Breast epithelium (tissue), 4 donors: ENCODE measurements around the gene CHDH. TPM values are rescaled to one million over a fixed set of nuclear protein-coding genes. Genes with fewer than 3 reads are reported as not detected.

ENCODE experiments used
- DNase-seq, 2 donors: peaks; one replicate each; pipeline ENCODE4 v3.0.0-alpha.2; 2019; ENCODE audit warnings: low spot score in 2 of 2
- H3K27ac ChIP-seq, 2 donors: fragments of 200-600 bp; sonication (generic) in 1 of 2; one replicate each; pipeline ENCODE4 v1.5.1; 2016 to 2019; ENCODE audit warnings: mild to moderate bottlenecking in 1 of 2
- H3K27me3 ChIP-seq, 2 donors: fragments of 200-600 bp; sonication (generic) in 1 of 2; one replicate each; pipeline versions ENCODE4 v1.5.1 to v1.6.0; 2017 to 2019; ENCODE audit warnings: control low read depth in 1 of 2, mild to moderate bottlenecking in 1 of 2
- H3K36me3 ChIP-seq: fragments of 200-600 bp; one replicate; pipeline ENCODE4 v1.5.1; 2019
- H3K4me1 ChIP-seq, 2 donors: fragments of 200-600 bp; sonication (generic); one replicate each; pipeline ENCODE4 v1.5.1; 2016 to 2019; ENCODE audit warnings: control low read depth in 1 of 2
- H3K4me3 ChIP-seq, 3 donors: fragments of 200-600 bp; sonication (generic); 1 replicate in 2 of 3; 2 replicates in 1 of 3; pipeline ENCODE4 v1.5.1; 2016 to 2019; ENCODE audit warnings: mild to moderate bottlenecking in 3 of 3, moderate library complexity in 2 of 3
- H3K9me3 ChIP-seq, 2 donors: fragments of 200-600 bp; sonication (generic) in 1 of 2; one replicate each; pipeline ENCODE4 v1.5.1; 2016 to 2019; ENCODE audit warnings: control low read depth in 1 of 2
- POLR2A ChIP-seq: fragments of 450-650 bp; IDR thresholded peaks from one replicate; pipeline ENCODE4 v1.6.1; 2016; ENCODE audit warnings: antibody characterized with exemption, mild to moderate bottlenecking, moderate library complexity
- POLR2AphosphoS5 ChIP-seq, 3 donors: sonication (generic); formaldehyde crosslinking; IDR thresholded peaks; one replicate each; pipeline ENCODE4 v1.6.1; 2017; ENCODE audit warnings: antibody characterized with exemption in 3 of 3
- intact Hi-C: fragments of 100-400 bp; cut with DNase I; formaldehyde crosslinking; loops from one replicate; pipeline ENCODE4 v1.15.1; 2023; ENCODE audit warnings: low total_unique reads
- total RNA-seq, 3 donors: library from RNA; depleted of rRNA; stranded (reverse); fragments of >200 nt; gene quantifications; one replicate each; pipeline ENCODE4 v1.1.0, GENCODE V29; 2016
- TF ChIP-seq, protein P1 (sequence below), 3 donors: fragments of 450-650 bp; IDR thresholded peaks; one replicate each; pipeline ENCODE4 v1.5.1; 2016 to 2017; ENCODE audit warnings: antibody characterized with exemption in 3 of 3, mild to moderate bottlenecking in 3 of 3, moderate library complexity in 3 of 3

Gene CHDH
- total RNA-seq, 3 donors from 2014 or later: 2.9 to 67.0 (median 27.9) TPM

DNA sequence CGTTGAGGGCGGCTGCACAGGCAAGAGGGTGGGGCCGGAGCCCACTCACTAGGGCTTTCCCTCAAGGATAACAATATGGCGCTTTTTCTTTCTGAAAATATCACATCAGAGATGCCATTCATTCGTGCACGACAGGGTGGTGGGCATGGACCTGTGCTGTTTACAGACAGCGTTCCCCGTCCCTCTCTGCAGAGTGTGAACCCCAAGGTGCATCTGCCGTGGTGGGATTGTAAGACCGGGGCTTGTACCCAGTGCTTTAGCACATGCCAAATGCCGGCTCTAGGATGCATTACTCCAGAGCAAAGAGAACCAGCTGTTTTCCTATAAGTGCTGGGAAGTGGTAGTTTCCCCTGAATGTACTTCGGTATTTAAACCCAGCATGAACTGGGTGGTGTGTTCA is 37.0 kb downstream of the CHDH start:
- no peaks in the 10 kb centered on the region for H3K27me3 ChIP-seq
- no peak for TF ChIP-seq POLR2A
- TF ChIP-seq POLR2AphosphoS5 (IDR thresholded peaks at IDR 0.05): no peak
- TF ChIP-seq, protein P1, sequence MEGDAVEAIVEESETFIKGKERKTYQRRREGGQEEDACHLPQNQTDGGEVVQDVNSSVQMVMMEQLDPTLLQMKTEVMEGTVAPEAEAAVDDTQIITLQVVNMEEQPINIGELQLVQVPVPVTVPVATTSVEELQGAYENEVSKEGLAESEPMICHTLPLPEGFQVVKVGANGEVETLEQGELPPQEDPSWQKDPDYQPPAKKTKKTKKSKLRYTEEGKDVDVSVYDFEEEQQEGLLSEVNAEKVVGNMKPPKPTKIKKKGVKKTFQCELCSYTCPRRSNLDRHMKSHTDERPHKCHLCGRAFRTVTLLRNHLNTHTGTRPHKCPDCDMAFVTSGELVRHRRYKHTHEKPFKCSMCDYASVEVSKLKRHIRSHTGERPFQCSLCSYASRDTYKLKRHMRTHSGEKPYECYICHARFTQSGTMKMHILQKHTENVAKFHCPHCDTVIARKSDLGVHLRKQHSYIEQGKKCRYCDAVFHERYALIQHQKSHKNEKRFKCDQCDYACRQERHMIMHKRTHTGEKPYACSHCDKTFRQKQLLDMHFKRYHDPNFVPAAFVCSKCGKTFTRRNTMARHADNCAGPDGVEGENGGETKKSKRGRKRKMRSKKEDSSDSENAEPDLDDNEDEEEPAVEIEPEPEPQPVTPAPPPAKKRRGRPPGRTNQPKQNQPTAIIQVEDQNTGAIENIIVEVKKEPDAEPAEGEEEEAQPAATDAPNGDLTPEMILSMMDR (IDR thresholded peaks at IDR 0.05): no peak

DNA sequence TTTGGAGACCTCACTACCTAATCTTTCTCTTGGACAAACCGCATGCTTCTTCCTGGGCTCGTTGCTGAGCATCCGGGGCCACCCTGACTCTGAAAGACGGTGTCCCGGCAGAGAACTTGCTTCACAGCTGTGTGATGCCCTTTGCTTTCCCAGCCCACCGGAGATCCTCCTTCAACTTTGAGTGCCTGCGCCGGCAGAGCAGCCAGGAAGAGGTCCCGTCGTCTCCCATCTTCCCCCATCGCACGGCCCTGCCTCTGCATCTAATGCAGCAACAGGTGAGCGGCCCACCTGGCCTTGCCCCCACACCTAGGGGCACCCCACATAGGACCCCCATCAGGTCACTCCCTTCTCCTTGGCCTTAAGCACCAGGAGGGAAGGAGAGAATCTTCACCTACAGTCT is 37.7 kb downstream of the CHDH start:
- intact Hi-C loops: no loop called here
- Histone ChIP-seq H3K4me3 (no peak overlapping the region), H3K27me3 (no peaks in the 10 kb centered on the region), H3K9me3 (no peaks in the 10 kb centered on the region), H3K27ac (no peak overlapping the region), H3K36me3 (no peaks in the 10 kb centered on the region), H3K4me1 (no peaks in the 10 kb centered on the region)
- no peak for DNase-seq
- TF ChIP-seq, protein P1 (IDR thresholded peaks at IDR 0.05): no peak
- no peak for TF ChIP-seq POLR2AphosphoS5 (IDR thresholded peaks at IDR 0.05)
- TF ChIP-seq POLR2A: no peak

More for the DNA sequence above, 37.0 kb downstream of the CHDH start:
- Histone ChIP-seq H3K9me3 (no peaks in the 10 kb centered on the region), H3K27ac (no peak overlapping the region), H3K4me3 (no peak overlapping the region), H3K36me3 (no peaks in the 10 kb centered on the region), H3K4me1 (no peaks in the 10 kb centered on the region)
- DNase-seq: no peak
- intact Hi-C loops: no loop called here

DNA sequence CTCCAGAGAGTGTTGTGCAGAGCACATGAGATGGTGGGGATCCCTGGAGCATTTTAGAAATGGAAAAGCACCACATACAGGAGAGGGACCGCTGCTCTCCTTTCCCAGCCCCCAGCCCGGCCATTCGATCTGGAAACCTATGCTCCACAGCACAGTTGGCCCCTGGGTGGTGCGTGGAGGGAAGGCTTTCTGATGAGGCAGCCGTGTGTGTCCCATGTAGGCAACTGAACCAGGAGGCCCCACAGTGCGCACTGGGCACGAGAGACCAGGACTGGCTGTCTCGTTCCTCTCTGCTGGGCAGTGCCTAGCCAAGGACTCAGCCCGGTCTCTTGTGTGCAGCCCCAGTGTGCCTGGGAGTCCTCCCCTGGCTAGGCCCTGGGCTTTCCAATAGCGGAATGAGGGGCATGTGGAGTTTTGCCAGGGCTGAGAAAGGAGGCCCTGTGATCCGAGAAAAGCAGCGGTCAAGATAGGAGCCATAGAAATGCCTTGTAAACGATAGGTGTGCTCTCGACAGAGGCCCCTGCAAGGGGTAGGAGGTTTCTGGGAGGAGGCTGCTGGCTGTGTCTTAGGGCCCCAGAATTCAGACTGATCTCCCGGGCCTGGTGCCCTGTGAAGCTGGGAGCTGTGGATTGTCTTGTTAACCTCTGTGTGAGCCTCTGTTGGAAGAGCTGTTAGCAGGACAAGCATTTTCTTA is 39.0 kb downstream of the CHDH start:
- intact Hi-C loops: no loop called here
- no peaks in the 10 kb centered on the region for H3K27me3 ChIP-seq
- no peak overlapping the region for H3K4me3 ChIP-seq
- no peaks in the 10 kb centered on the region for H3K4me1 ChIP-seq
- TF ChIP-seq POLR2A: no peak
- no peak for TF ChIP-seq POLR2AphosphoS5 (IDR thresholded peaks at IDR 0.05)
- TF ChIP-seq, protein P1 (IDR thresholded peaks at IDR 0.05): no peak
- no peaks in the 10 kb centered on the region for H3K9me3 ChIP-seq
- no peak overlapping the region for H3K27ac ChIP-seq
- DNase-seq: no peak
- H3K36me3 ChIP-seq: no peaks in the 10 kb centered on the region

- H3K9me3 ChIP-seq: no peaks in the 10 kb centered on the region
- no peaks in the 10 kb centered on the region for H3K27me3 ChIP-seq
- H3K36me3 ChIP-seq: no peaks in the 10 kb centered on the region
- DNase-seq: no peak
- H3K27ac ChIP-seq: no peak overlapping the region
- H3K4me1 ChIP-seq: no peaks in the 10 kb centered on the region
- TF ChIP-seq, protein P1 (IDR thresholded peaks at IDR 0.05): no peak
- TF ChIP-seq POLR2AphosphoS5 (IDR thresholded peaks at IDR 0.05): no peak
- no peak for TF ChIP-seq POLR2A
- intact Hi-C loops: no loop called here
- no peak overlapping the region for H3K4me3 ChIP-seq
These were observed 39.8 kb downstream of the CHDH start for GRCh38 chr3:53806182-53807116.
